Breast epithelium (tissue), 3 donors: Measurements from ENCODE around the gene TP63.

ENCODE experiments used
- POLR2A ChIP-seq: fragments of 450-650 bp; IDR thresholded peaks from one replicate; pipeline ENCODE4 v1.6.1; 2016; ENCODE audit warnings: antibody characterized with exemption, mild to moderate bottlenecking, moderate library complexity
- POLR2AphosphoS5 ChIP-seq, 3 donors: sonication (generic); formaldehyde crosslinking; IDR thresholded peaks; one replicate each; pipeline ENCODE4 v1.6.1; 2017; ENCODE audit warnings: antibody characterized with exemption in 3 of 3
- TF ChIP-seq, protein P1 (sequence below), 3 donors: fragments of 450-650 bp; IDR thresholded peaks; one replicate each; pipeline ENCODE4 v1.5.1; 2016 to 2017; ENCODE audit warnings: antibody characterized with exemption in 3 of 3, mild to moderate bottlenecking in 3 of 3, moderate library complexity in 3 of 3

DNA sequence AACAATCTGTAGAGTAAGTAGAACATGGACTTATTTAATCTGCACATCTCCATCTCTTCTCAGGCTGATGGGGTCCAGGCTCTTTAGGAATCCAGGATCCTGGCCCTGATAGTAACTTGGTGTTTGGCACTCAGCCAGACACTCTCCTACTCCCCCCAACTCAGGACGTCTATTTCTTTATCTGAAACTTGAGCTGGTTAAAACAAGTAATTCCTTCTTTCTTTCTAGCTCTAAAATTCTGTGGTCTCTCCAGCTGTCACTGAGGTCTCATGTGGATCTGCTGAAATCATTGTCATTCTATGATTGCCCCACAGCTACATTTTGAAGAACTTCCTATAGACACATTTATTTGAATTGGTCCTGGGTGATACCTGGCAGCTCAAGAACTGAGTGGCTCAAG, 59.0 kb downstream of the TP63 start:
- TF ChIP-seq POLR2A (no peak), POLR2AphosphoS5 (IDR thresholded peaks at IDR 0.05) (no peak)
- TF ChIP-seq, protein P1, sequence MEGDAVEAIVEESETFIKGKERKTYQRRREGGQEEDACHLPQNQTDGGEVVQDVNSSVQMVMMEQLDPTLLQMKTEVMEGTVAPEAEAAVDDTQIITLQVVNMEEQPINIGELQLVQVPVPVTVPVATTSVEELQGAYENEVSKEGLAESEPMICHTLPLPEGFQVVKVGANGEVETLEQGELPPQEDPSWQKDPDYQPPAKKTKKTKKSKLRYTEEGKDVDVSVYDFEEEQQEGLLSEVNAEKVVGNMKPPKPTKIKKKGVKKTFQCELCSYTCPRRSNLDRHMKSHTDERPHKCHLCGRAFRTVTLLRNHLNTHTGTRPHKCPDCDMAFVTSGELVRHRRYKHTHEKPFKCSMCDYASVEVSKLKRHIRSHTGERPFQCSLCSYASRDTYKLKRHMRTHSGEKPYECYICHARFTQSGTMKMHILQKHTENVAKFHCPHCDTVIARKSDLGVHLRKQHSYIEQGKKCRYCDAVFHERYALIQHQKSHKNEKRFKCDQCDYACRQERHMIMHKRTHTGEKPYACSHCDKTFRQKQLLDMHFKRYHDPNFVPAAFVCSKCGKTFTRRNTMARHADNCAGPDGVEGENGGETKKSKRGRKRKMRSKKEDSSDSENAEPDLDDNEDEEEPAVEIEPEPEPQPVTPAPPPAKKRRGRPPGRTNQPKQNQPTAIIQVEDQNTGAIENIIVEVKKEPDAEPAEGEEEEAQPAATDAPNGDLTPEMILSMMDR (IDR thresholded peaks at IDR 0.05) = no peak
